Gastroesophageal sphincter (tissue), 4 donors: ENCODE results near the gene CACNA2D3. TPM values are rescaled to one million over a fixed set of nuclear protein-coding genes. Genes with fewer than 3 reads are reported as not detected.

Experiments used
- ATAC-seq: fragments of 150-250 bp; one replicate; pipeline ENCODE4 v1.9.1; 2016; ENCODE audit warnings: mild to moderate bottlenecking, moderate library complexity
- H3K27ac ChIP-seq, 4 donors: fragments of 200-600 bp; sonication (generic) in 3 of 4; 1 replicate in 3 of 4; 2 replicates in 1 of 4; pipeline ENCODE4 v1.5.1; 2016 to 2019
- H3K27me3 ChIP-seq: fragments of 200-600 bp; sonication (generic); one replicate; pipeline ENCODE4 v1.5.1; 2019
- H3K36me3 ChIP-seq, 2 donors: fragments of 200-600 bp; sonication (generic); one replicate each; pipeline ENCODE4 v1.5.1; 2019; ENCODE audit warnings: control low read depth in 1 of 2
- H3K4me1 ChIP-seq, 3 donors: fragments of 200-600 bp; sonication (generic); 1 replicate in 2 of 3; 2 replicates in 1 of 3; pipeline ENCODE4 v1.5.1; 2016 to 2019; ENCODE audit warnings: control low read depth in 2 of 3
- H3K4me3 ChIP-seq, 2 donors: fragments of 200-600 bp; sonication (generic); one replicate each; pipeline ENCODE4 v1.5.1; 2019; ENCODE audit warnings: mild to moderate bottlenecking in 1 of 2, moderate library complexity in 1 of 2
- H3K9me3 ChIP-seq, 3 donors: fragments of 200-600 bp; sonication (generic); one replicate each; pipeline ENCODE4 v1.5.1; 2017 to 2019; ENCODE audit warnings: control low read depth in 2 of 3
- CTCF ChIP-seq, 4 experiments: fragments of 200-600 bp in 2 of 4; fragments of 450-650 bp in 2 of 4; sonication (generic) in 1 of 4; IDR thresholded peaks; one replicate each; pipeline ENCODE4 v1.5.1; 2017 to 2019; ENCODE audit warnings: antibody characterized with exemption in 4 of 4, mild to moderate bottlenecking in 2 of 4, moderate library complexity in 2 of 4
- EP300 ChIP-seq: sonication (generic); formaldehyde crosslinking; IDR thresholded peaks from one replicate; pipeline ENCODE4 v1.6.1; 2017; ENCODE audit warnings: antibody characterized with exemption, mild to moderate bottlenecking
- POLR2A ChIP-seq, 2 donors: fragments of 450-650 bp; IDR thresholded peaks; one replicate each; pipeline ENCODE4 v1.6.1; 2017; ENCODE audit warnings: antibody characterized with exemption in 2 of 2, mild to moderate bottlenecking in 2 of 2, moderate library complexity in 1 of 2
- POLR2AphosphoS5 ChIP-seq: sonication (generic); formaldehyde crosslinking; IDR thresholded peaks from one replicate; pipeline ENCODE4 v1.6.1; 2017; ENCODE audit warnings: antibody characterized with exemption
- WGBS, 2 donors: methylation state at CpG; one replicate each; pipeline ENCODE4 v1.1.5; 2018; ENCODE audit warnings: low coverage in 1 of 2; 5-methylcytosine and 5-hydroxymethylcytosine counted together
- total RNA-seq, 4 donors: library from RNA; depleted of rRNA; stranded (reverse); fragments of >200 nt; gene quantifications; one replicate each; pipeline ENCODE4 v1.1.0, GENCODE V29; 2016

The CACNA2D3 gene
- total RNA-seq, 4 donors from 2014 or later: 0.94 to 6.5 (median 3.5) TPM

GRCh38 chr3:54660714-54661132 lies 538.4 kb downstream of the CACNA2D3 start:
- H3K9me3 ChIP-seq: no peaks in the 10 kb centered on the region
- peak overlapping the region in 3 of 4 donors; percentile 56 to 78 (median 61) for H3K27ac ChIP-seq
- WGBS, 2 donors: 31 to 34% methylated on average over 2 to 9 of the region's 9 CpGs
- ATAC-seq: peak; percentile 79
- TF ChIP-seq EP300: no peak
- TF ChIP-seq POLR2AphosphoS5: peak; percentile 7
- no peak for TF ChIP-seq CTCF (IDR thresholded peaks at IDR 0.05)
- no peak for TF ChIP-seq POLR2A (IDR thresholded peaks at IDR 0.05)
- H3K4me1 ChIP-seq: no peaks in the 10 kb centered on the region
- no peaks in the 10 kb centered on the region for H3K27me3 ChIP-seq
- H3K36me3 ChIP-seq: no peaks in the 10 kb centered on the region
- no peak overlapping the region for H3K4me3 ChIP-seq

GRCh38 chr3:54661151-54661550 lies 538.8 kb downstream of the CACNA2D3 start:
- no peak overlapping the region for H3K4me3 ChIP-seq
- H3K27me3 ChIP-seq: no peaks in the 10 kb centered on the region
- peak overlapping the region in 3 of 4 donors; percentile 56 to 78 (median 61) for H3K27ac ChIP-seq
- no peak for TF ChIP-seq EP300
- TF ChIP-seq CTCF (IDR thresholded peaks at IDR 0.05): no peak
- no peak for TF ChIP-seq POLR2A (IDR thresholded peaks at IDR 0.05)
- no peak for TF ChIP-seq POLR2AphosphoS5
- WGBS, 2 donors: 29 to 52% methylated on average over 2 to 3 of the region's 3 CpGs
- no peaks in the 10 kb centered on the region for H3K9me3 ChIP-seq
- H3K36me3 ChIP-seq: no peaks in the 10 kb centered on the region
- ATAC-seq: no peak
- no peaks in the 10 kb centered on the region for H3K4me1 ChIP-seq

- Histone ChIP-seq H3K36me3 (no peaks in the 10 kb centered on the region), H3K4me3 (no peak overlapping the region), H3K27me3 (no peaks in the 10 kb centered on the region), H3K27ac (peak overlapping the region in 1 of 4 donors; percentile 78), H3K9me3 (no peaks in the 10 kb centered on the region), H3K4me1 (peaks cover 0 to 5% (median 0%) of the 10 kb centered on the region in 3 donors)
- WGBS, 2 donors: 71 to 100% methylated on average over 1 to 4 of the region's 4 CpGs
- ATAC-seq: peak; percentile 24
- TF ChIP-seq CTCF (IDR thresholded peaks at IDR 0.05) (no peak), POLR2A (IDR thresholded peaks at IDR 0.05) (no peak), EP300 (no peak), POLR2AphosphoS5 (no peak)
These were observed 541.2 kb downstream of the CACNA2D3 start for GRCh38 chr3:54663501-54664011.

- TF ChIP-seq EP300 (no peak), POLR2AphosphoS5 (no peak), POLR2A (IDR thresholded peaks at IDR 0.05) (no peak), CTCF (IDR thresholded peaks at IDR 0.05) (no peak)
- Histone ChIP-seq H3K27me3 (no peaks in the 10 kb centered on the region), H3K27ac (no peak overlapping the region), H3K9me3 (no peaks in the 10 kb centered on the region), H3K4me3 (no peak overlapping the region), H3K4me1 (peaks cover 0 to 7% (median 0%) of the 10 kb centered on the region in 3 donors), H3K36me3 (no peaks in the 10 kb centered on the region)
- no peak for ATAC-seq
- WGBS, 2 donors: 89 to 94% methylated on average over 8 of the region's 8 CpGs
These were observed 542.8 kb downstream of the CACNA2D3 start for GRCh38 chr3:54665016-54665600.

- 78% methylated on average over 2 to 3 of the region's 3 CpGs for WGBS, 2 donors
- no peak overlapping the region for H3K27ac ChIP-seq
- H3K36me3 ChIP-seq: no peaks in the 10 kb centered on the region
- no peak overlapping the region for H3K4me3 ChIP-seq
- no peaks in the 10 kb centered on the region for H3K9me3 ChIP-seq
- TF ChIP-seq POLR2A (IDR thresholded peaks at IDR 0.05) (no peak), POLR2AphosphoS5 (no peak)
- H3K27me3 ChIP-seq: no peaks in the 10 kb centered on the region
- ATAC-seq: no peak
- H3K4me1 ChIP-seq: peaks cover 0 to 7% (median 0%) of the 10 kb centered on the region in 3 donors
These were observed 545.9 kb downstream of the CACNA2D3 start for GRCh38 chr3:54668236-54668635.
